GM23338 (cell line): Measurements from ENCODE around the gene AP4S1. TPM values are rescaled to one million over a fixed set of nuclear protein-coding genes. Genes with fewer than 3 reads are reported as not detected.

Experiments used
- ATAC-seq: fragments of 200-7000 bp; cut with Tn5 transposase; 3 replicates; pipeline ENCODE4 v1.9.1; 2020
- DNase-seq: peaks from one replicate; pipeline ENCODE4 v3.0.0-alpha.2; 2015; ENCODE audit warnings: low spot score
- H2AFZ ChIP-seq: fragments of 200-600 bp; sonication (generic); 2 replicates; pipeline ENCODE4 v1.8.0; 2016; ENCODE audit warnings: antibody characterized with exemption, mild to moderate bottlenecking, moderate library complexity
- H3F3A ChIP-seq: fragments of 200-600 bp; sonication (generic); replicated peaks from 2 replicates; pipeline ENCODE4 v1.8.0; 2017; ENCODE audit warnings: antibody characterized with exemption, mixed run types, low read depth
- H3K27ac ChIP-seq: fragments of 200-600 bp; sonication (generic); 2 replicates; pipeline ENCODE4 v1.6.1; 2016; ENCODE audit warnings: low read depth
- H3K27me3 ChIP-seq: fragments of 200-600 bp; sonication (generic); 2 replicates; pipeline ENCODE4 v1.8.0; 2016; ENCODE audit warnings: mild to moderate bottlenecking, mixed run types, moderate library complexity; ENCODE audit not compliant: insufficient read depth
- H3K36me3 ChIP-seq: fragments of 200-600 bp; sonication (generic); 2 replicates; pipeline ENCODE4 v1.8.0; 2016; ENCODE audit warnings: mild to moderate bottlenecking; ENCODE audit not compliant: insufficient read depth
- H3K4me1 ChIP-seq: fragments of 200-600 bp; sonication (generic); 2 replicates; pipeline ENCODE4 v1.8.0; 2016; ENCODE audit warnings: mild to moderate bottlenecking, moderate library complexity; ENCODE audit not compliant: insufficient read depth
- H3K4me2 ChIP-seq: fragments of 200-600 bp; sonication (generic); 2 replicates; pipeline ENCODE4 v1.7.1; 2017; ENCODE audit warnings: mixed run types
- H3K4me3 ChIP-seq: fragments of 200-600 bp; sonication (generic); 2 replicates; pipeline ENCODE4 v1.6.1; 2016; ENCODE audit warnings: mixed run types
- H3K79me2 ChIP-seq: fragments of 200-600 bp; sonication (generic); replicated peaks from 2 replicates; pipeline ENCODE4 v1.8.0; 2017; ENCODE audit warnings: mild to moderate bottlenecking; ENCODE audit not compliant: insufficient read depth
- H3K9me2 ChIP-seq: fragments of 200-600 bp; sonication (generic); 2 replicates; pipeline ENCODE4 v1.8.0; 2017; ENCODE audit not compliant: insufficient read depth
- H4K20me1 ChIP-seq: fragments of 200-600 bp; sonication (generic); replicated peaks from 2 replicates; pipeline ENCODE4 v1.8.0; 2017; ENCODE audit warnings: mild to moderate bottlenecking; ENCODE audit not compliant: insufficient read depth
- H3K27ac Mint-ChIP-seq: 2 replicates; pipeline ENCODE4 v1.8.0; 2020; ENCODE audit warnings: inconsistent platforms, mild to moderate bottlenecking, moderate library complexity, mixed read lengths
- H3K27me3 Mint-ChIP-seq: 3 replicates; pipeline ENCODE4 v1.8.0; 2022; ENCODE audit warnings: low read depth, mild to moderate bottlenecking, moderate library complexity, mixed read lengths, inconsistent platforms; ENCODE audit not compliant: insufficient read depth, poor library complexity
- H3K36me3 Mint-ChIP-seq: 3 replicates; pipeline ENCODE4 v1.8.0; 2021; ENCODE audit warnings: low read depth, mild to moderate bottlenecking, inconsistent platforms, moderate library complexity, mixed read lengths
- H3K4me1 Mint-ChIP-seq: 3 replicates; pipeline ENCODE4 v1.8.0; 2020; ENCODE audit warnings: mild to moderate bottlenecking, inconsistent platforms, mixed read lengths
- H3K4me3 Mint-ChIP-seq: 3 replicates; pipeline ENCODE4 v1.8.0; 2021; ENCODE audit warnings: moderate library complexity, mild to moderate bottlenecking, inconsistent platforms, mixed read lengths
- H3K9me3 Mint-ChIP-seq: 3 replicates; pipeline ENCODE4 v1.8.0; 2020; ENCODE audit warnings: moderate library complexity, mild to moderate bottlenecking, inconsistent platforms, mixed read lengths
- CREB1 ChIP-seq: fragments of 250-450 bp; sonication (Bioruptor Pico); IDR thresholded peaks from 2 replicates; pipeline ENCODE4 v1.5.0; 2020; ENCODE audit warnings: low read depth, mild to moderate bottlenecking, moderate library complexity
- CTCF ChIP-seq, 2 experiments: fragments of 200-600 bp in 1 of 2; sonication (generic) in 1 of 2; conservative IDR thresholded peaks; 2 replicates each; pipeline versions ENCODE4 v1.5.1 to v1.6.1; 2016 to 2017; ENCODE audit warnings: antibody characterized with exemption in 2 of 2, low read depth in 2 of 2, mild to moderate bottlenecking in 2 of 2, moderate library complexity in 1 of 2
- ETS1 ChIP-seq: IDR thresholded peaks from 2 replicates; pipeline ENCODE4 v1.6.1; 2016; ENCODE audit warnings: antibody characterized with exemption
- EZH2 ChIP-seq: fragments of 200-600 bp; sonication (generic); IDR thresholded peaks from one replicate; pipeline ENCODE4 v1.8.0; 2017; ENCODE audit warnings: antibody characterized with exemption, mild to moderate bottlenecking, low read depth; ENCODE audit not compliant: unreplicated experiment
- EZH2phosphoT487 ChIP-seq: fragments of 200-600 bp; sonication (generic); IDR thresholded peaks from one replicate; pipeline ENCODE4 v1.8.1; 2018; ENCODE audit warnings: antibody characterized with exemption; ENCODE audit not compliant: unreplicated experiment
- JUNB ChIP-seq: IDR thresholded peaks from one replicate; pipeline ENCODE4 v1.6.1; 2016; ENCODE audit warnings: antibody characterized with exemption; ENCODE audit not compliant: unreplicated experiment
- NANOG ChIP-seq: IDR thresholded peaks from 2 replicates; pipeline ENCODE4 v1.6.1; 2016; ENCODE audit warnings: antibody characterized with exemption, borderline replicate concordance
- POLR2AphosphoS5 ChIP-seq: IDR thresholded peaks from 2 replicates; pipeline ENCODE4 v1.6.1; 2016; ENCODE audit warnings: antibody characterized with exemption, low read depth
- REST ChIP-seq: IDR thresholded peaks from one replicate; pipeline ENCODE4 v1.6.1; 2018; ENCODE audit warnings: antibody characterized with exemption; ENCODE audit not compliant: unreplicated experiment
- STAT1 ChIP-seq: IDR thresholded peaks from one replicate; pipeline ENCODE4 v1.6.1; 2016; ENCODE audit warnings: antibody characterized with exemption; ENCODE audit not compliant: unreplicated experiment
- ZNF114 ChIP-seq: fragments of 250-450 bp; sonication (Bioruptor Pico); IDR thresholded peaks from 2 replicates; pipeline ENCODE4 v1.5.0; 2020; ENCODE audit warnings: mild to moderate bottlenecking, moderate library complexity
- ZNF331 ChIP-seq: fragments of 250-450 bp; sonication (Bioruptor Pico); IDR thresholded peaks from 2 replicates; pipeline ENCODE4 v1.5.0; 2020; ENCODE audit warnings: low read depth, mild to moderate bottlenecking, moderate library complexity
- ZNF462 ChIP-seq: fragments of 250-450 bp; sonication (Bioruptor Pico); IDR thresholded peaks from 2 replicates; pipeline ENCODE4 v1.5.0; 2020; ENCODE audit warnings: mild to moderate bottlenecking, moderate library complexity
- polyA plus RNA-seq: library from polyadenylated mRNA; unstranded; fragments of >200 nt; fragmentation: Nextera tagmentation; extraction: Ambion mirVana; gene quantifications from 2 replicates; pipeline ENCODE4 v1.2.1, GENCODE V29; 2016
- total RNA-seq: library from RNA; depleted of rRNA; stranded (reverse); fragments of >200 nt; shearing (Covaris generic); gene quantifications from 2 replicates; pipeline ENCODE4 v1.2.3, GENCODE V29; 2014

AP4S1 gene
- total and polyA plus RNA-seq, 2 experiments from 2014 or later: 13.4 to 15.7 TPM

GRCh38 chr14:31127690-31128089 lies 102.2 kb downstream of the AP4S1 start:
- peaks cover 11% of the 10 kb centered on the region for H3K4me1 ChIP-seq
- Mint-ChIP-seq H3K4me1 (peaks cover 19% of the 10 kb centered on the region), H3K27me3 (no peaks in the 10 kb centered on the region), H3K27ac (no peak overlapping the region), H3K9me3 (no peaks in the 10 kb centered on the region), H3K36me3 (peaks cover 31% of the 10 kb centered on the region), H3K4me3 (no peak overlapping the region)
- no peaks in the 10 kb centered on the region for H3K9me2 ChIP-seq
- ATAC-seq (no peak), DNase-seq (no peak)
- no peak overlapping the region for H3K27ac ChIP-seq
- H3K4me2 ChIP-seq: no peak overlapping the region
- no peaks in the 10 kb centered on the region for H3K27me3 ChIP-seq
- H3K36me3 ChIP-seq: peaks cover 10% of the 10 kb centered on the region; the same call in 1 of the 2 replicates
- no peaks in the 10 kb centered on the region for H3F3A ChIP-seq
- H3K4me3 ChIP-seq: no peak overlapping the region
- H2AFZ ChIP-seq: no peak overlapping the region
- no peaks in the 10 kb centered on the region for H3K79me2 ChIP-seq
- no peak for TF ChIP-seq ZNF462
- TF ChIP-seq JUNB: no peak
- TF ChIP-seq NANOG: no peak
- no peak for TF ChIP-seq EZH2
- TF ChIP-seq CTCF (conservative IDR thresholded peaks at IDR 0.05; ENCODE audit: low read depth in 2 of 2): no peak
- TF ChIP-seq CREB1 (CRISPR knock-in tag): no peak
- no peak for TF ChIP-seq REST
- no peak for TF ChIP-seq POLR2AphosphoS5
- TF ChIP-seq ZNF331 (CRISPR knock-in tag): no peak
- TF ChIP-seq ETS1: no peak
- no peak for TF ChIP-seq ZNF114
- no peak for TF ChIP-seq EZH2phosphoT487
- no peak for TF ChIP-seq STAT1
- no peaks in the 10 kb centered on the region for H4K20me1 ChIP-seq
